ENCODE measurements around the gene SLC25A18.

DNA sequence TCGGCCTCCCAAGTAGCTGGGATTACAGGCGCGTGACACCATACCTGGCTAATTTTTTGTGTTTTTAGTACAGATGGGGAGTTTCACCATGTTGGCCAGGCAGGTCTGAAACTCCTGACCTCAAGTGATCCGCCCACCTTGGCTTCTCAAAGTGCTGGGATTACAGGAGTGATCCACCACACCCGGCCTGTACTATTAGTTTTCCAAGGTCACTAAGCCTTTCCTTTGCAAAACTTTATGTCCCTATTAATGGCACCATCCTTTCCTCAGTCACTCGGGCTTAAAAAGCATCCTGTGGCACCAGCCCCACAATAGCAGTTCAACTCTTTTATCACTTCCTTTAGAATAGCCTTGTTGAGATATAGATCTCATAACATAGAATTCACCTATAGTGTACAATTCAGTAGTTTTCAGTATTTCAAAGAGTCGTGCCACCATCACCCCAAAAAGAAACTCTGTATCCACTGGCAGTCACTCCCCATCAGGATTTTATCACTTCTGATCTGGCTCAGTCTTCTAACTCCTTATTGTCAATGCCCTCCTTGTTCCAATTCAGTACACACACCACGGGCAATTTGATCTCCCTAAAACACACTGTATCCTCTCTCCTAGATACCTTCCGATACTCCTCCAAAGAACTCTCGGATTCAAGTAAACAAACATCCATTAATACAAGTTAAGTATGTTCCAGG, 74.3 kb downstream of the SLC25A18 start:
- TF ChIP-seq POLR2AphosphoS5 (IDR thresholded peaks at IDR 0.05): no peak
- no peak for TF ChIP-seq EP300 (IDR thresholded peaks at IDR 0.05)
- TF ChIP-seq, protein P1, sequence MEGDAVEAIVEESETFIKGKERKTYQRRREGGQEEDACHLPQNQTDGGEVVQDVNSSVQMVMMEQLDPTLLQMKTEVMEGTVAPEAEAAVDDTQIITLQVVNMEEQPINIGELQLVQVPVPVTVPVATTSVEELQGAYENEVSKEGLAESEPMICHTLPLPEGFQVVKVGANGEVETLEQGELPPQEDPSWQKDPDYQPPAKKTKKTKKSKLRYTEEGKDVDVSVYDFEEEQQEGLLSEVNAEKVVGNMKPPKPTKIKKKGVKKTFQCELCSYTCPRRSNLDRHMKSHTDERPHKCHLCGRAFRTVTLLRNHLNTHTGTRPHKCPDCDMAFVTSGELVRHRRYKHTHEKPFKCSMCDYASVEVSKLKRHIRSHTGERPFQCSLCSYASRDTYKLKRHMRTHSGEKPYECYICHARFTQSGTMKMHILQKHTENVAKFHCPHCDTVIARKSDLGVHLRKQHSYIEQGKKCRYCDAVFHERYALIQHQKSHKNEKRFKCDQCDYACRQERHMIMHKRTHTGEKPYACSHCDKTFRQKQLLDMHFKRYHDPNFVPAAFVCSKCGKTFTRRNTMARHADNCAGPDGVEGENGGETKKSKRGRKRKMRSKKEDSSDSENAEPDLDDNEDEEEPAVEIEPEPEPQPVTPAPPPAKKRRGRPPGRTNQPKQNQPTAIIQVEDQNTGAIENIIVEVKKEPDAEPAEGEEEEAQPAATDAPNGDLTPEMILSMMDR (IDR thresholded peaks at IDR 0.05): no peak
- no peak for TF ChIP-seq POLR2A (IDR thresholded peaks at IDR 0.05)
